NCI-H187 treated with DMSO at 0.1 percent for 48 hours (cell line): ENCODE measurements around the gene PCDHA4.

Experiments
- DNase-seq: peaks from one replicate; lab custom pipeline; 2025; lab: John Stamatoyannopoulos, UW

Gene PCDHA4

DNA sequence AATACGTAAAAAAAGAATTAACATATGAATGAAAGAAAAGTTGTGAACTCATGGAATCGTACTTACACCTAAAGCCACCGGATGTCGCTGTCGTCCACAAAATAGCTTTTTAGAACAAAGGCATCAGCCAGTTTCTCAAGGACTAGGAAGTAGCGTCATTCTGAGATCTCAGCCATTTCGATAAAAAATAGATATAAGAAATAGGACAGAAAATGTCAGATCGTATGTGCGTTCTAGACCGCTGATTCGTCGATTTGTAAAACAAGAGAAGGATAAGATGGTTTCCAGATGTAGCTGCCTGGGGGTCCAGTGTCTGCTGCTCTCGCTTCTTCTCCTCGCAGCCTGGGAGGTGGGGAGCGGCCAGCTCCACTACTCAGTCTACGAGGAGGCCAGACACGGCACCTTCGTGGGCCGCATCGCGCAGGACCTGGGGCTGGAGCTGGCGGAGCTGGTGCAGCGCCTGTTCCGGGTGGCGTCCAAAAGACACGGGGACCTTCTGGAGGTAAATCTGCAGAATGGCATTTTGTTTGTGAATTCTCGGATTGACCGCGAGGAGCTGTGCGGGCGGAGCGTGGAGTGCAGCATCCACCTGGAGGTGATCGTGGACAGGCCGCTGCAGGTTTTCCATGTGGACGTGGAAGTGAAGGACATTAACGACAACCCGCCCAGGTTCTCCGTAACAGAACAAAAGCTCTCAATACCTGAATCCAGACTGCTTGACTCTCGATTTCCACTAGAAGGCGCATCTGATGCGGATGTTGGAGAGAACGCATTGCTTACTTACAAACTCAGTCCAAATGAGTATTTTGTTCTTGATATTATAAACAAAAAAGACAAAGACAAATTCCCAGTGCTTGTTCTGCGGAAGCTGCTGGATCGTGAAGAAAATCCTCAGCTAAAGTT is 49.2 kb downstream of the PCDHA4 start, which contains the start of gene PCDHA10:
Gene PCDHA10 (plus strand): TSS at position 126 of the 903 bp plus-strand sequence. CDS start 152 bp downstream, at position 278.
- DNase-seq, result peak; percentile 24

DNA sequence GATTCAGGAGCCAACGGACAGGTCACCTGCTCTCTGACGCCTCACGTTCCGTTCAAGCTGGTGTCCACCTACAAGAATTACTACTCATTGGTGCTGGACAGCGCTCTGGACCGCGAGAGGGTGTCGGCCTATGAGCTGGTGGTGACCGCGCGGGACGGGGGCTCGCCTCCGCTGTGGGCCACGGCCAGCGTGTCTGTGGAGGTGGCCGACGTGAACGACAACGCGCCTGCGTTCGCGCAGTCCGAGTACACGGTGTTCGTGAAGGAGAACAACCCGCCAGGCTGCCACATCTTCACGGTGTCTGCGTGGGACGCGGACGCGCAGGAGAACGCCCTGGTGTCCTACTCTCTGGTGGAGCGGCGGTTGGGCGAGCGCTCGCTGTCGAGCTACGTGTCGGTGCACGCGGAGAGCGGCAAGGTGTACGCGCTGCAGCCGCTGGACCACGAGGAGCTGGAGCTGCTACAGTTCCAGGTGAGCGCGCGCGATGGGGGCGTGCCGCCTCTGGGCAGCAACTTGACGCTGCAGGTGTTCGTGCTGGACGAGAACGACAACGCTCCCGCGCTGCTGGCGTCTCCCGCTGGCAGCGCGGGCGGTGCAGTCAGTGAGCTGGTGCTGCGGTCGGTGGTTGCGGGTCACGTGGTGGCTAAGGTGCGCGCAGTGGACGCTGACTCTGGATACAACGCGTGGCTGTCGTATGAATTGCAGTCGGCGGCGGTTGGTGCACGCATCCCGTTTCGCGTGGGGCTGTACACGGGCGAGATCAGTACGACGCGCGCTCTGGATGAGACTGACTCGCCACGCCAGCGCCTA is 50.5 kb downstream of the PCDHA4 start:
- DNase-seq, result no peak

DNA sequence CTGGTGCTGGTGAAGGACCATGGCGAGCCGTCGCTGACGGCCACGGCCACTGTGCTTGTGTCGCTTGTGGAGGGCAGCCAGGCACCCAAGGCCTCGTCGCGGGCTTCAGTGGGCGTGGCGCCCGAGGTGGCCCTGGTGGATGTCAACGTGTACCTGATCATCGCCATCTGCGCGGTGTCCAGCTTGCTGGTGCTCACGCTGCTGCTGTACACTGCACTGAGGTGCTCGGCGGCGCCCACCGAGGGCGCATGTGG is 51.0 kb downstream of the PCDHA4 start:
- no peak for DNase-seq

DNA sequence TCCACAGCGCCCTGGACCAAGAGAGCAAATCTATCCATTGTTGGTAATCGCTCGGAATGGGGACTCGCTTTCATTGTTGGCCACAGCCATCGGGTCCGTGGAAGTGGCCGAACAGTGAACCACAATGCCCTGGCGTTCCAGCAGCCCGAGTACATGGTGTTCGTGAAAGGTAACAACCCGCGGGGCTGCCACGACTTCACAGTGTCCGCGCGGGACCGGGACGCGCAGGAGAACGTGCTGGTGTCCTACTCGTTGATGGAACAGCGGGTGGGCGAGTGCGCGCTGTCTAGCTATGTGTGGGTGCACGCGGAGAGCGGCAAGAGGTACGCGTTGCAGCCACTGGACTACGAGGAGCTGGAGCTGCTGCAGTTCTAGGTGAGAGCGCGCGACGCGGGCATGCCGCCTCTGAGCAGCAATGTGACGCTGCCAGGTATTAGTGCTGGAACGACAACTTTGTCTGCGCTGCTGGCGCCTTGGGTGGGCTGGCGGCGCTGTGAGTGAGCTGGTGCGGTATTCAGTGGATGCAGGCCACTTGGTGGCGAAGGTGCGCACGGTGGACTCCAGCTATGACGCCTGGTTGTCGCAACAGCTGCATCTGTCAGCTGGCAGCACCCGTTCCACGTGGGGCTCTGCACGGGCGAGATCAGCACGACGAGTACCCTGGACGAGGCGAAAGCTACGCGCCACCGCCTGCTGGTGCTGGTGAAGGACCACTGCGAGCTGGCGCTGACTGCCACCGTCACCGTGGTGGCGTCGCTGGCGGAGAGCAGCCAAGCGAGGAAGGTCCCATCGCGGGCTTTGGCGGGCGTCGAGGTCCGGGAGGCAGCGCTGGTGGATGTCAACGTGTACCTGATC is 55.8 kb downstream of the PCDHA4 start:
- no peak for DNase-seq
